CMK (cell line): ENCODE measurements around the gene ETFA.

ENCODE experiments used
- DNase-seq: peaks from one replicate; pipeline ENCODE4 v3.0.0-alpha.2; 2010; ENCODE audit warnings: low read depth

The ETFA gene

GRCh38 chr15:76340198-76340802 lies 29.0 kb upstream of the ETFA start:
- DNase-seq, result no peak

- no peak for DNase-seq
Measured at GRCh38 chr15:76339305-76340197, 28.3 kb upstream of the ETFA start.

- DNase-seq, result no peak
Measured at GRCh38 chr15:76338486-76339304, 27.4 kb upstream of the ETFA start.

GRCh38 chr15:76337696-76338485 lies 26.6 kb upstream of the ETFA start:
- no peak for DNase-seq

- DNase-seq, result no peak
Measured at GRCh38 chr15:76337059-76337695, 25.9 kb upstream of the ETFA start.

- DNase-seq, result peak; percentile 97
Measured at GRCh38 chr15:76336254-76337058, 25.2 kb upstream of the ETFA start, which contains the start of gene ISL2. Gene ISL2 (plus strand): TSS chr15:76336773. CDS start chr15:76336884, 111 bp downstream.

GRCh38 chr15:76335307-76336253 lies 24.3 kb upstream of the ETFA start:
- DNase-seq, result no peak

- no peak for DNase-seq
Measured at GRCh38 chr15:76334438-76335306, 23.4 kb upstream of the ETFA start.

GRCh38 chr15:76333720-76334437 lies 22.6 kb upstream of the ETFA start:
- no peak for DNase-seq

GRCh38 chr15:76333309-76333708 lies 22.0 kb upstream of the ETFA start:
- DNase-seq, result no peak

GRCh38 chr15:76332796-76333195 lies 21.5 kb upstream of the ETFA start:
- no peak for DNase-seq

- DNase-seq, result no peak
Measured at GRCh38 chr15:76330080-76330680, 18.9 kb upstream of the ETFA start.

- DNase-seq, result no peak
Measured at GRCh38 chr15:76328958-76329357, 17.7 kb upstream of the ETFA start.

- no peak for DNase-seq
Measured at GRCh38 chr15:76328106-76328696, 16.9 kb upstream of the ETFA start.

GRCh38 chr15:76327191-76328105 lies 16.2 kb upstream of the ETFA start:
- DNase-seq, result no peak

- DNase-seq, result no peak
Measured at GRCh38 chr15:76325704-76326103, 14.4 kb upstream of the ETFA start.
